PFSK-1 (cell line): ENCODE measurements around the gene PPFIA1.

Experiments used
- FOXP2 ChIP-seq: optimal IDR thresholded peaks from 2 replicates; pipeline ENCODE3; 2011; ENCODE audit warnings: borderline replicate concordance, control low read depth, inconsistent platforms; ENCODE audit not compliant: insufficient read depth; ENCODE audit errors: extremely low read length, extremely low read depth
- POLR2AphosphoS5 ChIP-seq: IDR thresholded peaks from 2 replicates; pipeline ENCODE4 v1.6.1; 2012; ENCODE audit warnings: low read depth, mild to moderate bottlenecking, control low read depth, low read length, moderate library complexity
- SIN3A ChIP-seq: IDR thresholded peaks from 2 replicates; pipeline ENCODE4 v1.6.1; 2012; ENCODE audit warnings: mild to moderate bottlenecking, low read length, moderate library complexity, borderline replicate concordance; ENCODE audit not compliant: insufficient read depth
- TAF1 ChIP-seq: IDR thresholded peaks from 2 replicates; pipeline ENCODE4 v1.6.1; 2012; ENCODE audit warnings: low read length, control low read depth, borderline replicate concordance; ENCODE audit not compliant: insufficient read depth
- TF ChIP-seq, protein P1 (sequence below), 2 experiments: IDR thresholded peaks; 2 replicates each; pipeline versions ENCODE4 v1.6.1 to v1.8.0; 2011 to 2012; ENCODE audit warnings: low read depth in 2 of 2, low read length in 2 of 2, control low read depth in 1 of 2, inconsistent platforms in 1 of 2, mild to moderate bottlenecking in 1 of 2, moderate library complexity in 1 of 2; ENCODE audit not compliant: insufficient read depth in 1 of 2

The PPFIA1 gene

DNA sequence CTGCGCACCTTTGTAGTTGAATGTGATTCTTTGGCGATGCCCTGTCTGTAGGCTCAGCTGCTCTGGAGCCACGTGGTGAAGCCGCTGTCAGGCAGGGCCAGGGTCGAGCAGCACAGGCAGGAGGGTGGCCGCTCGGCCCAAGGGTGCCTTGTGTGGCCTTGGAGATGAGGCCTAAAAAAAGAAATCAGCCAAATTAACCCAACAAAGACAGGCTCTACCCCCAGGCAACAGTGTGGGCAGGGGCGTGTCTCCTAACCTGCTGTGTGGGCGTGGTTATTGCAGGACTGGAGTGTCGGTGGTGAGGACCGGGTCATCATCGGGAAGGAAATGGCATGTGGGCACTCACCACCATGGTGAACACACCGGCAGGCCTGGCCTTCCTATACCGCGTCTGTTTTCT, 162.1 kb downstream of the PPFIA1 start:
- TF ChIP-seq POLR2AphosphoS5 (no peak), SIN3A (no peak), TAF1 (no peak), FOXP2 (no peak)
- TF ChIP-seq, protein P1, sequence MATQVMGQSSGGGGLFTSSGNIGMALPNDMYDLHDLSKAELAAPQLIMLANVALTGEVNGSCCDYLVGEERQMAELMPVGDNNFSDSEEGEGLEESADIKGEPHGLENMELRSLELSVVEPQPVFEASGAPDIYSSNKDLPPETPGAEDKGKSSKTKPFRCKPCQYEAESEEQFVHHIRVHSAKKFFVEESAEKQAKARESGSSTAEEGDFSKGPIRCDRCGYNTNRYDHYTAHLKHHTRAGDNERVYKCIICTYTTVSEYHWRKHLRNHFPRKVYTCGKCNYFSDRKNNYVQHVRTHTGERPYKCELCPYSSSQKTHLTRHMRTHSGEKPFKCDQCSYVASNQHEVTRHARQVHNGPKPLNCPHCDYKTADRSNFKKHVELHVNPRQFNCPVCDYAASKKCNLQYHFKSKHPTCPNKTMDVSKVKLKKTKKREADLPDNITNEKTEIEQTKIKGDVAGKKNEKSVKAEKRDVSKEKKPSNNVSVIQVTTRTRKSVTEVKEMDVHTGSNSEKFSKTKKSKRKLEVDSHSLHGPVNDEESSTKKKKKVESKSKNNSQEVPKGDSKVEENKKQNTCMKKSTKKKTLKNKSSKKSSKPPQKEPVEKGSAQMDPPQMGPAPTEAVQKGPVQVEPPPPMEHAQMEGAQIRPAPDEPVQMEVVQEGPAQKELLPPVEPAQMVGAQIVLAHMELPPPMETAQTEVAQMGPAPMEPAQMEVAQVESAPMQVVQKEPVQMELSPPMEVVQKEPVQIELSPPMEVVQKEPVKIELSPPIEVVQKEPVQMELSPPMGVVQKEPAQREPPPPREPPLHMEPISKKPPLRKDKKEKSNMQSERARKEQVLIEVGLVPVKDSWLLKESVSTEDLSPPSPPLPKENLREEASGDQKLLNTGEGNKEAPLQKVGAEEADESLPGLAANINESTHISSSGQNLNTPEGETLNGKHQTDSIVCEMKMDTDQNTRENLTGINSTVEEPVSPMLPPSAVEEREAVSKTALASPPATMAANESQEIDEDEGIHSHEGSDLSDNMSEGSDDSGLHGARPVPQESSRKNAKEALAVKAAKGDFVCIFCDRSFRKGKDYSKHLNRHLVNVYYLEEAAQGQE (IDR thresholded peaks at IDR 0.05; ENCODE audit: insufficient read depth in 1 of 2, low read depth in 2 of 2, low read length in 2 of 2), result no peak

DNA sequence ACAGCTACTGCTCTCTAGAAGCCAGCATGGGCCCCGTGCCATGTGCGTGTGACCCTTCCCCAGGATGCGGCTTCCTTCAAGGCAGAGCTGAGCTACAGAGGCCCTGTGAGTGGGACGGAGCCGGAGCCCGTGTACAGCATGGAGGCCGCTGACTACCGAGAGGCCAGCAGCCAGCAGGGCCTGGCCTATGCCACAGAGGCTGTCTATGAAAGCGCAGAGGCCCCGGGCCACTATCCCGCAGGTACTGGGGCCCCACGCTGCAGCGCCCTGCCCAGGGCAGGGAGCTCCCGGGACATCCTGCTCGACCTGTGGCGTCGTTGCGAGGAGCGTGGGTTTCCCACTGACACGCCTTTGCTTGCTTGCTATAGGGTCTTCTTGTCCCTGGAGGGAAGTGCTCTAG, 162.5 kb downstream of the PPFIA1 start:
- no peak for TF ChIP-seq SIN3A
- no peak for TF ChIP-seq POLR2AphosphoS5
- TF ChIP-seq TAF1, result no peak
- no peak for TF ChIP-seq FOXP2
- TF ChIP-seq, protein P1 (IDR thresholded peaks at IDR 0.05; ENCODE audit: insufficient read depth in 1 of 2, low read depth in 2 of 2, low read length in 2 of 2), result no peak

DNA sequence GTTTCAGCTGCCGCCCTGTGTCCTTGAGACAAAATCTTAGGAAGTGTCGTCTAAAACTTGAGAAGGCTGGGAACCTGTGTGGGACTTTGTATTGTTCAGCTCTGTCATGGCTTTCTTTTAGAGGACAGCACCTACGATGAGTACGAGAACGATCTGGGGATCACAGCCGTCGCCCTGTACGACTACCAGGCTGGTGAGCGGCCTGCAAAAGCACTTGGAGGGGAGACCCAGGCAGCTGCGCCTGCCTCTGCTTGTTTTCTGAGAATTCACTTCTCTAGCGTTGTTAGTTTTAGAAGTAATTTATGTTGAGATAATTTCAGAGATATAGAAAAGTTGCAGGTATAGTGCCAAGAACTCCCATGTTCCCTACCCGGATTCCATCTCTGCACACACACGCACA, 163.0 kb downstream of the PPFIA1 start:
- no peak for TF ChIP-seq POLR2AphosphoS5
- no peak for TF ChIP-seq SIN3A
